ENCODE results near the gene KDM5B.
"Not testable (repeated sequence)": the region's sequence is repeated elsewhere in the genome, so short reads cannot be mapped to it uniquely, and the experiment has no call there.

Gene KDM5B

GRCh38 chr1:202791077-202791747 lies 17.0 kb downstream of the KDM5B start:
- DNase-seq: no peak

GRCh38 chr1:202788800-202789199 lies 19.4 kb downstream of the KDM5B start:
- no peak for DNase-seq

- no peak for DNase-seq
Observed at GRCh38 chr1:202786804-202787203, 21.4 kb downstream of the KDM5B start.

- no peak for DNase-seq
Observed at GRCh38 chr1:202781180-202781579, 27.0 kb downstream of the KDM5B start.

- no peak for DNase-seq
Observed at GRCh38 chr1:202770135-202770534, 38.1 kb downstream of the KDM5B start.

- no peak for DNase-seq
Observed at GRCh38 chr1:202765721-202766120, 42.5 kb downstream of the KDM5B start.

- no peak for DNase-seq
Observed at GRCh38 chr1:202762019-202762418, 46.2 kb downstream of the KDM5B start.

GRCh38 chr1:202760589-202760988 lies 47.6 kb downstream of the KDM5B start:
- no peak for DNase-seq

GRCh38 chr1:202756391-202756790 lies 51.8 kb downstream of the KDM5B start:
- DNase-seq: no peak

GRCh38 chr1:202754293-202754692 lies 53.9 kb downstream of the KDM5B start:
- no peak for DNase-seq

GRCh38 chr1:202752774-202753173 lies 55.4 kb downstream of the KDM5B start:
- DNase-seq: no peak

GRCh38 chr1:202750761-202751160 lies 57.5 kb downstream of the KDM5B start:
- no peak for DNase-seq

- DNase-seq: no peak
Observed at GRCh38 chr1:202750024-202750423, 58.2 kb downstream of the KDM5B start.

GRCh38 chr1:202745323-202745888 lies 62.8 kb downstream of the KDM5B start:
- DNase-seq: no peak

- DNase-seq: not testable (repeated sequence)
Observed at GRCh38 chr1:202744770-202745169, 63.5 kb downstream of the KDM5B start.

- no peak for DNase-seq
Observed at GRCh38 chr1:202742496-202742895, 65.7 kb downstream of the KDM5B start.

- DNase-seq: no peak
Observed at GRCh38 chr1:202733251-202733650, 75.0 kb downstream of the KDM5B start.

- DNase-seq: no peak
Observed at GRCh38 chr1:202728951-202729350, 79.3 kb downstream of the KDM5B start.

- no peak for DNase-seq
Observed at GRCh38 chr1:202725526-202725925, 82.7 kb downstream of the KDM5B start.

GRCh38 chr1:202723708-202724107 lies 84.5 kb downstream of the KDM5B start:
- no peak for DNase-seq

- DNase-seq: not testable (repeated sequence)
Observed at GRCh38 chr1:202723046-202723445, 85.2 kb downstream of the KDM5B start.

GRCh38 chr1:202716654-202717053 lies 91.6 kb downstream of the KDM5B start:
- no peak for DNase-seq

- DNase-seq: not testable (repeated sequence)
Observed at GRCh38 chr1:202714202-202714601, 94.0 kb downstream of the KDM5B start.

GRCh38 chr1:202713110-202713509 lies 95.1 kb downstream of the KDM5B start:
- no peak for DNase-seq

All from activated T-cell treated with anti-CD3 and anti-CD28 coated beads, Interleukin-2, amount 50 U/mL, for 1 hour (primary cell).